AG09319 (cell line): Measurements from ENCODE around the gene CERT1.
"Not testable (repeated sequence)": the region's sequence is repeated elsewhere in the genome, so short reads cannot be mapped to it uniquely, and the experiment has no call there.

Experiments used
- DNase-seq: peaks from one replicate; pipeline ENCODE4 v3.0.0-alpha.2; 2010; ENCODE audit warnings: low read depth; ENCODE audit errors: extremely low read depth
- CTCF ChIP-seq: IDR thresholded peaks from 2 replicates; pipeline ENCODE4 v1.5.1; 2011; ENCODE audit warnings: low read depth, mild to moderate bottlenecking, inconsistent platforms, low read length, moderate library complexity

Gene CERT1

GRCh38 chr5:75498208-75498777, 13.1 kb downstream of the CERT1 start:
- no peak for TF ChIP-seq CTCF
- no peak for DNase-seq

- no peak for TF ChIP-seq CTCF
- DNase-seq = no peak
Observed at GRCh38 chr5:75496026-75496425, 15.4 kb downstream of the CERT1 start.

- no peak for DNase-seq
- no peak for TF ChIP-seq CTCF
Observed at GRCh38 chr5:75491621-75492020, 19.8 kb downstream of the CERT1 start.

- DNase-seq = not testable (repeated sequence)
Observed at GRCh38 chr5:75489847-75490246, 21.6 kb downstream of the CERT1 start.

GRCh38 chr5:75484605-75485004, 26.8 kb downstream of the CERT1 start:
- no peak for TF ChIP-seq CTCF
- no peak for DNase-seq

GRCh38 chr5:75482482-75482881, 28.9 kb downstream of the CERT1 start:
- no peak for TF ChIP-seq CTCF
- no peak for DNase-seq

GRCh38 chr5:75481024-75481423, 30.4 kb downstream of the CERT1 start:
- TF ChIP-seq CTCF = no peak
- DNase-seq = no peak

- DNase-seq = no peak
- no peak for TF ChIP-seq CTCF
Observed at GRCh38 chr5:75475364-75475763, 36.1 kb downstream of the CERT1 start.
